Activated T-cell treated with anti-CD3 and anti-CD28 coated beads, Interleukin-2, amount 50 U/mL, for 4 hours (primary cell): ENCODE data around the gene TANGO2. TPM values are rescaled to one million over a fixed set of nuclear protein-coding genes. Genes with fewer than 3 reads are reported as not detected.
A peak's percentile ranks its signal among the peaks of the same experiment; 100 is the strongest.

Experiments
- ATAC-seq, 2 donors: fragments of 200-7000 bp; cut with Tn5 transposase; one replicate each; pipeline ENCODE4 v1.10.0; 2021
- DNase-seq: peaks from one replicate; pipeline ENCODE4 v3.0.0-alpha.2; 2020
- H3K27me3 Mint-ChIP-seq: one replicate; pipeline ENCODE4 v1.8.0; 2021; ENCODE audit warnings: low read depth, mixed read lengths
- H3K36me3 Mint-ChIP-seq: one replicate; pipeline ENCODE4 v1.8.0; 2022; ENCODE audit warnings: mixed read lengths; ENCODE audit not compliant: insufficient read depth
- H3K4me1 Mint-ChIP-seq: one replicate; pipeline ENCODE4 v1.8.0; 2021; ENCODE audit warnings: low read depth, mixed read lengths
- H3K4me3 Mint-ChIP-seq: one replicate; pipeline ENCODE4 v1.8.0; 2021; ENCODE audit warnings: mild to moderate bottlenecking, moderate library complexity, mixed read lengths
- H3K9me3 Mint-ChIP-seq: one replicate; pipeline ENCODE4 v1.8.0; 2021; ENCODE audit warnings: mixed read lengths
- total RNA-seq, 3 donors: library from RNA; stranded (reverse); gene quantifications; one replicate each; pipeline ENCODE4 v1.2.1, GENCODE V29; 2021

The TANGO2 gene
- total RNA-seq, 3 donors from 2014 or later: 23.1 to 26.8 (median 25.3) TPM

DNA sequence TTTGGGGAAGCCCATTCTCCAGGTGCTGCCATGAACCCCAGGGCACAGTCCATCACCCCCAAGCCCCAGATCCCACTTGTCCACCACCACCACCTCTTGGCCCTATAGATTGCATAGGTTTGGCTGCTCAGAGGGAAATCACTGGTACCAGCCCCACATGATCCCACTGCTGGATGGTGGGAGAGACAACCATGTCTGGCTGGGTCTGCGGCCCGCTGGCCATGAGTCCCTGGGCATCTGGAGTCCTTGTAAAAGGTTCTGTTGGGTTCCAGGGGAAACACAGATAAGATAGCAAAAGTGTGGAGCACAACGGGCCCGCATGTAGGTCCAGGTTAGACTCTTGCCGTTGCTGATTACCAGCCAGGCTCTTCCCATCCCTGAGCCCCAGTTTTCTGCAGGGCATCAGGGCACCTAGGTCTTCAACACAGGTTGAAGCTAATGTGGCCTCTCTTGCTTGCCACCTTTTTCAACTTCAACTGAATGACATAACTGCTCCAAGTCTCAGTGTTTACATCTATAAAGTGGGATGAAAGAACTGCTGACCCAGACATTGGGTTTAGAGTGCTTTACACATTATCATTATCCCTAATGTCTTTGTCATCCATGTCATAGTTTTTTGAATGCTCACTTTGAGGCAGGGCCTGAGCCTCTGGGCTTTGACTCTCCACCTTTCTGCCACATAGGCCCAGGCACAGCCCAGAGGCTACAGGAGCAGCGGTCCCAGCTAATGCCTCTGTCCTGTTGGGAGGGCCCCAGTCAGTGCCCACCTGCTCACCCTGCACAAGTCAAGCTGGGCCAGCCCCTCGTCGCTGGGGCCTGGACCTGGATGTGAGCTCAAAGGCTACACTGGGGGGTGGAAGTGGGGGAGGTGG, 1.0 kb upstream of the TANGO2 start:
- no peak for DNase-seq
- Mint-ChIP-seq H3K36me3 (peaks cover 2% of the 10 kb centered on the region), H3K9me3 (no peaks in the 10 kb centered on the region)

DNA sequence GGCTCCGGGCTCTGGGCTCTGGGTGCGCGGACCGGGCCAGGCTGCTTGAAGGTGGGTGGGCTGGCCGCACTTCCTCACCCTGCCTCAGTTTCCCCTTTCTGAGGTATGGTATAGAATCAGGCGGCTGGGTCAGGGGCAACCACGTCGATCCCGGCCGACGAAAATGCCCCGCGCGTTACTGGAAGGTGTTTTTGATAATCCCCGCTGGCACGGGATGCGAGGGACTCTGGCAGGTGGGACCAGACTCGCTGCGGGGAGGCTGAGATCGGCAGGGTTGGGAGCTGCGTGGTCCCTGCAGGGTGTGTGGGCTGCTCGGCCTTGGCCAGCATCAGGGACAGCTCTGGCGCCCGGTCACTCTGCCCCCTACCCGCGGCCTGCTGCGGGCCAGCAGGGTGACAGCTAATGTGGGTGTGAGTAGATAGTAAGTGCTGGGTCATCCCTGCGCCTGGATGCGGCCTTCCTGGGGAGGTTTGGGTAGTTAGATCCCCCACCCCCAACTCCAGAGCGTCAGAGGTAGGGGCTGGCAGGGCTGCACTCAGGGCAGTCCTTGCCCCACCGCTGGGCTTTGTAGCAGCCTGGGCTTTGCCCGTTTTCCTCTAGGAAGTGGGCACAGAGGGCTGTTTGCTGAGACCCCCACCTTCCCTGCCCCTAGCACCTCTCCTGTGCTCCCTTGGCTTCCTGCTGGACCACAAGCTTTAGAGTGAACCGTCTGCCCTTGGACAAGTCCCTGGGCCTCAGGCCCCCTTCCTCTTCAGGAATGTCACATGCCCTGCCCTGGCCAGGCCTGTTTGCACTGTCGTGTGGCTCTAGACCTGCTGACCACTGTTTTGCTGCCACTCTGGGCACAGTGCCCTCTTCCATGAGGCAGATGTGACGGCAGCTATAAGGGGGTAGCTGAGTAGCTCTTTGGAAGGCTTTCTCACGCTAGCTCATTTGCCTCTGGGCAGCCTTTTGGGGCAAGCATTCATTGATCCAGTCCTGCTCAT, 579 bp downstream of the TANGO2 start:
- Mint-ChIP-seq H3K4me1 (peaks cover 44% of the 10 kb centered on the region), H3K4me3 (peak overlapping the region; percentile 91), H3K9me3 (no peaks in the 10 kb centered on the region), H3K36me3 (peaks cover 3% of the 10 kb centered on the region), H3K27me3 (no peaks in the 10 kb centered on the region)
- DNase-seq: no peak
- peak; percentile 1 to 2 for ATAC-seq

More for the DNA sequence above, 1.0 kb upstream of the TANGO2 start:
- Mint-ChIP-seq H3K4me3 (peak overlapping the region; percentile 85), H3K27me3 (no peaks in the 10 kb centered on the region), H3K4me1 (peaks cover 40% of the 10 kb centered on the region)
- ATAC-seq: no peak

DNA sequence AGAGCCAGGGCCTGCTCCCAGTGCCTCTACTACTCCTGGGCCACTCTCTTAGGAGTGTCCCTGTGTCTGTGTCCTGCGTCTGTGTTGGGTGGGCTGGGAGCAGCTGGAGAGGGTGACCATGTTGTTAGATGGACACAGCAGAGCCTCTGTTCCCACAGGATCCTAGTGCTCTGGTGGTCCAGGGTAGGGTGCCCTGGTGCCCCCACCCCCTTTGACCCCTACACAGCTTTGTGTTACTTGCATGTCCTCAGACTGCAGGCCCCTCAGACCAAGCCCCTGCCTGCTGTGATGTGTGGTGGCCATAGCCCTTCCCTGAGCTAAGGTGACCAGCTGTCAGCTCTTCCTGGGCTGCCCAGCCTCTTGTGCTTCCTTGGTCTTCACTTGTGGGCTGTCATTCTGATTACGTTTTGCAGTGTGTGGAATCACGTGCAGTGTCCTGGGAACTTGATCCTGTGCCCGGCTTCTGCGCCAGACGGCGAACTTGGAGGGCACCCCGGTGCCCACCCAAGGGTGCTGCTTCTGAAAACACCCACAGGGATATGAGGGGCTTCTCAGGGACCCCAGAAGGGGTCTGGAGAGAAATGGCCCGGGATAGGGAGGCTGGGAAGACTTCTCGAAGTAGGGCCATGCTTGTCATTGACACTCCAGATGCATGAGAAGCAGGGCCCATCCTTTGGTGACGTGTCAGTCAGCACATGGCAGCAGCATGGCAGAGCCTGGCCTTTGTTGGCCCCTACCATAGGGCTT, 1.5 kb downstream of the TANGO2 start:
- ATAC-seq (no peak), DNase-seq (no peak)
- peaks cover 3% of the 10 kb centered on the region for H3K36me3 Mint-ChIP-seq
- peak overlapping the region; percentile 91 for H3K4me3 Mint-ChIP-seq
- peaks cover 45% of the 10 kb centered on the region for H3K4me1 Mint-ChIP-seq
- H3K9me3 Mint-ChIP-seq: no peaks in the 10 kb centered on the region
- no peaks in the 10 kb centered on the region for H3K27me3 Mint-ChIP-seq

DNA sequence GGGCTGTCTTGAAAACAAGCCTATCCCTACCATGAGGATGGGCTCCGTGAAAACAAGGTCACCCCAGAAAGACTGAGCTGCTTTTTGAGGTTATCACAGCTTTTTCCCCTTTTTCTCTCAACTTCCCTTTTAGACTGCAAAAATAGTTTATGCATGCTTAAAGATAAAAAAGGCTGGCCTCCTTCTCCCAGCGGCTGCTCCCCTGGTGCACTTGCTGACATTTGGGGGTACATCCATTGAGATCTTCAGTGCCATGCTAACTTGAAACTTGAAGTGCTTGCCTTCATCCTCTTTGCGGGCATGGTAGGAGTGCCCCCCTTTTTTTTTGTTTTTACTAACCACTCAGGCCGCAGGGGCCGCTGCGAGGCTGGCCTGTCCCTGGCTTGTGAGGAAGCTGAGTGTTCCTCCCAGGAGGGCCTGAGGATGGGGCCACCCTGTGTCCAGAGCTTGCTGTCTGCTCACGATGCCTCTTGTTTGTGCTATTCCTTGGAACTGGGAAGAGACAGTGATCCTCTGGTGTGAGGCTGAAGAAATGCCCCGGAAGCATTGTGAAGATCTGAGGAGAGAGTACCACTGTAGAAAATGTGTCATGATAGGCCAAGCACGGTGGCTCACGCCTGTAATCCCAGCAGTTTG, 2.2 kb downstream of the TANGO2 start:
- H3K4me1 Mint-ChIP-seq: peaks cover 41% of the 10 kb centered on the region
- H3K4me3 Mint-ChIP-seq: peak overlapping the region; percentile 9

DNA sequence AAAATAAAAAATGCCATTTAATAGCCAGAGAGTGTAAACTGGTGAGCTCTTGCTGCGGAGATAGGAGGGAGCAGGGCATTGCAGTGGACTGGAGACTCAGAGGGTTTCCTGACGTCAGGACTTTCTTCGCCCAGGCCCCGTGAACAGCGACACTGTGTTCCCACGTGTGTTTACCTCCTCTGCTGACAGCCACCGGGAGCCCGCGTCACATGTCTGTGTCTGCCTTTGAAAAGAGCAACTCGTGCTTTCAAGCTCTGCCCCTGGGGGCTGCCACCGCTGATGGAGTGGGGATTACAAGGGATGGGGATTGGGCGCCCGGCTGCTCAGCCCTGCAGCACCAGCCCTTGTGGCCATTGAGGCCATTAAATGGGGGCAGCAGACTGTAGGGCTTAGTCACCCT, 3.3 kb downstream of the TANGO2 start:
- H3K27me3 Mint-ChIP-seq: no peaks in the 10 kb centered on the region
- H3K4me1 Mint-ChIP-seq: peaks cover 40% of the 10 kb centered on the region
- no peak for ATAC-seq
- H3K4me3 Mint-ChIP-seq: no peak overlapping the region
- H3K9me3 Mint-ChIP-seq: no peaks in the 10 kb centered on the region
- H3K36me3 Mint-ChIP-seq: peaks cover 3% of the 10 kb centered on the region
- no peak for DNase-seq

More for the DNA sequence above, 2.2 kb downstream of the TANGO2 start:
- DNase-seq (no peak), ATAC-seq (no peak)
- H3K9me3 Mint-ChIP-seq: no peaks in the 10 kb centered on the region
- H3K27me3 Mint-ChIP-seq: no peaks in the 10 kb centered on the region
- peaks cover 3% of the 10 kb centered on the region for H3K36me3 Mint-ChIP-seq

DNA sequence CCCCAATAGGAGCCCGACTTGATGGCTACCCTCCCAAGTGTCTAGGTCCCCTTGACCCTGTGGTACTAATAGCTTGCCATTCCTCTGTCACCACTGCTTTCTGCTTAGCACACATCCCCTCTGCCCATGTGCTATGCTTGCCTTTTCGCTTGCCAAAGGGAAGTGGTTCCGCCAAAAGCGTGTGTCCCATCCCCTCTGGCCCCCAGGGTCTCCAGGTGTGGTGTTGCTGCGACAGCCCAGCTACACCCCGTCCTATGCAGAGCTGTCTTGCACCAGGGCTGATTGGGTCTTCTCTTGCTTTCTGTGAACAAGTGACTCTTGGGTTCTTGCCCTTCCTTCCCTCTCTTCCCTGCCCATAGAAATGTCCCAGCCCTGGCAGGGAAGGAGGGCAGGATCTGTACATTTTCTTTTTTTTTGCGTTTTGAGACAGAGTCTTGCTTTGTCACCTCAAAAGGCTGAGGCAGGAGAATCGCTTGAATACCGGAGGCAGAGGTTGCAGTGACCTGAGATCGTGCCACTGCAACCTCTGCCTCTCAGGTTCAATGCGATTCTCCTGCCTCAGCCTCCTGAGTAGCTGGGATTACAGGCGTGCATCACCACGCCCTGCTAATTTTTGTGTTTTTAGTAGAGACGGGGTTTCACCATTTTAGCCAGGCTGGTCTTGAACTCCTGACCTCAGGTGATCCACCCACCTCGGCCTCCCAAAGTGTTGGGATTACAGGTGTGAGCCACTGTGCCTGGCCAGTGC, 3.9 kb downstream of the TANGO2 start:
- Mint-ChIP-seq H3K4me3 (no peak overlapping the region), H3K36me3 (peaks cover 3% of the 10 kb centered on the region), H3K9me3 (no peaks in the 10 kb centered on the region), H3K4me1 (peaks cover 39% of the 10 kb centered on the region), H3K27me3 (no peaks in the 10 kb centered on the region)
- DNase-seq (no peak), ATAC-seq (no peak)

DNA sequence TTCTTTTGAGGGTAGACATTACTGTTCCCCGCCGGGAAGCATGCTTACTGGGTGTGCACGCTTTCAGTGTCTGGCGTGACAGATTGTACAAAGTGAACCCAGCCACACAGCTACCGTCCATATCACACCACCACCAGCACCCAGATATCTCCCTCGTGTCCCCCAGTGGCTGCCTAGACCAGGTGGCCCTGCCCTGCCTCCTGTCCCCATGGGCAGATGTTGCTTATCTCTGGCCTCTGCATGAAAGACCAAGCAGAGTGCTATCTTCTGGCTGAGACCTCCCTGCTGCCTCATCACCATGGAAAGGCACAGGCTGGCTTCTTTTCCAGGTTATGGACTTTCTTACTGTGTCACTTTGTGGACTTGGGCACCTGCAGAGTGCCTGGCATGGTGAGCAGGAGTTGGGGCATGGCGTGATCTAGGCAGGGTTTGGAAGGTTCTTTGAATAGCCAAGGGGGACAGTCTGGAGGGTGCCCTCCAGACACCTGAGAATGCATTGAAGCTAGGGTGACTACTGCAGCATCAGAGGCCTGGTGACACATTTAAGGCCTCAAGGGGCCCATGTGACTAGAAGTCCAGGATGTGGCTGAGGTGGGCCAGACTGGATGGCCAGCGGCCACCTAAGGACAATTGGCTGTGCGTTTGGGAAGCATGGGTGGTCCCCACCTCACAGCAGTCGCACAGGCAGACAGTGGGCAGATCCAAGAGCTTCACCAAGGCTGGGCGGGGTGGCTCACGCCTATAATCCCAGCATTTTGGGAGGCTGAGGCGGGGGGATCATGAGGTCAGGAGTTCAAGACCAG, 4.7 kb downstream of the TANGO2 start:
- Mint-ChIP-seq H3K36me3 (peaks cover 3% of the 10 kb centered on the region), H3K4me3 (no peak overlapping the region), H3K9me3 (no peaks in the 10 kb centered on the region), H3K27me3 (no peaks in the 10 kb centered on the region), H3K4me1 (peaks cover 35% of the 10 kb centered on the region)
- no peak for ATAC-seq
- DNase-seq: no peak

DNA sequence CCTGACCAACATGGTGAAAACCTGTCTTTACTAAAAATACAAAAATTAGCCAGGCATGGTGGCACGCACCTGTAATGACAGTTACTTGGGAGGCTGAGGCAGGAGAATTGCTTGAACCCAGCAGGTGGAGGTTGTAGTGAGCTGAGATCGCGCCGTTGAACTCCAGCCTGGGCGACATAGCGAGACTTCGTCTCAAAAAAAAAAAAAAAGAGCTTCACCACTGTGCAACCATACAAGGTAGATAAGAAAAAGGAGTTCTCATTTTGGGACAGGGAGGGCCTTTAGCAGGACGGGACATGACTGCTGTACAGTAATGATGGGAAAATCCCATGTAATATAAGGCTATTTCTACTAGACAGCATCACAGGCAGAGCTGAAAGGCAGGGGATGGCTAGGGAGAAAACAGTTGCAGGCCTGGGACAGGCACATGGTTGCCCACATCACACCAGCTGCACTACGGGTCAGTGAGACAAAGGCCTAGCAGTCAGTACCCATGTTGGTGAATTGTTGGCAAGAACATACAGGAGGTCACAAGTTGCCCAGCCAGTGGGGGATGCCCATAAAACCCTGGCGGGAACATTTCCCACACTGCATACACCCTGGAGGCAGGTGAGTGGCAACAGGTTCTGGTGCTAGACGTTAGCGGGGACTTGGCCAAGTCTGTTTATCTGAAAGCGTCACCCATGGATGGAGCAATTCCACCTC, 5.4 kb downstream of the TANGO2 start:
- Mint-ChIP-seq H3K36me3 (peaks cover 3% of the 10 kb centered on the region), H3K4me3 (no peak overlapping the region), H3K27me3 (no peaks in the 10 kb centered on the region), H3K4me1 (peaks cover 36% of the 10 kb centered on the region), H3K9me3 (no peaks in the 10 kb centered on the region)
- ATAC-seq (no peak), DNase-seq (no peak)

DNA sequence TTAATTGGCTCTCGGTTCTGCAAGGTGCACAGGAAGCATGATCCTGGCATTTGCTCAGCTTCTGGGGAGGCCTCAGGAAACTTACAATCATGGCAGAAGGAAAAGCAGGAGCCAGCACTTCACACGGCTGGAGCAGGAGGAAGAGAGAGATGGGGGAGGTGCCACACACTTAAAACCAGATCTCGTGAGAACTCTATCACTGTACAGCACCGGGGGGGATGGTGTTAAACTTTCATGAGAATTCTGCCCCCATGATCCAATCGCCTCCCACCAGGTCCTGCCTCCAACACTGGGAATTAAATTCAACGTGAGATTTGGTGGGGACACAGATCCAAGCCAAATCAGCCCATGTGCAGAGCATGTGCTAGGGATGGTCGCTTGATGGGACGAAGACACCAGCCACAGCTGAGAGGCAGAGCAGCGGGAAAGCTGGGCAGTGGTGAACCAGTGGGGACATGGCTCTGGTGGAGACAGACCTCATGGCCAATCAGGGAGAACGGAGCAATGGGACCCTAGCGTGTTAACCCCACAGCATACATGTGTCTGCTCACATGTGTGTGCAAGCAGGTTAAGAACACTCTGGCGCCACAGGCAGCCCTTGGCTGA, 6.2 kb downstream of the TANGO2 start:
- ATAC-seq: no peak
- peaks cover 38% of the 10 kb centered on the region for H3K4me1 Mint-ChIP-seq
- peaks cover 3% of the 10 kb centered on the region for H3K36me3 Mint-ChIP-seq
- no peaks in the 10 kb centered on the region for H3K27me3 Mint-ChIP-seq
- DNase-seq: no peak
- H3K4me3 Mint-ChIP-seq: no peak overlapping the region
- H3K9me3 Mint-ChIP-seq: no peaks in the 10 kb centered on the region

DNA sequence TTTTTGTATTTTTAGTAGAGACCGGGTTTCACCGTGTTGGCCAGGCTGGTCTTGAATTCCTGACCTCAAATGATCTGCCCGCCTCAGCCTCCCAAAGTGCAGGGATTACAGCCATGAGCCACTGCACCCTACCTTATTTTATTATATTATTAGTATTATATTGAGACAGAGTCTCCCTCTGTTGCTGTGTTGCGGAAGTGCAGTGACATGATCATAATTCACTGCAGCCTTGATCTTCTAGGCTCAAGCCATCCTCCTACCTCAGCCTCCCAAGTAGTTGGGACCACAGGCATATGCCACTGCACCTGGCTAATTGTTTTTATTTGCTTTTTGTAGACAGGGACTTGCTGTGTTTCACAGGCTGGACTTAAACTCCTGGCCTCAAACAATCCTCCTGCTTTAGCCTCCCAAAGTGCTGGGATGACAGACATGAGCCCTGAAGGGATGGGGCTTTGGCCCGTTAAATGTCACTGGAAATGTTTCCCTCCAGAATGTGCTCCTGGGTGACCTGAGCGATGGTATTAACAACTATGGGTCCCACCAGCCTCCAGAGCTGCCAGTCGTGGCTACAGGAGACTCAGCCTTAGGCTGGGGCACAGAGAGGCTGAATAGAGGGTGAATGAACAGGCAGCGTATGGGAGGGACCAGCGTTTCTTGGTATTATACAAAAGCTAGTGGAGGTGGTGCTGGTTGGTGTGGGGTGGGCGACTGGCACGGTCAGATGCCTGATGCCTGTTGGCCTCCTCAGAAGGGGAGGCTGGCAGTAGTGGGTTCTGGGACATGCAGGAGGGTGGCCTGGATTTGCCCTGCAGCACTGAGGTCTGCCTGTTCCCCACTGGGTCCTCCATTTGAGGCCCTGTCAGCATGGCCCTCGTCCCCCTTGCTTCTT, 7.3 kb downstream of the TANGO2 start:
- Mint-ChIP-seq H3K36me3 (peaks cover 3% of the 10 kb centered on the region), H3K27me3 (no peaks in the 10 kb centered on the region), H3K9me3 (no peaks in the 10 kb centered on the region), H3K4me1 (peaks cover 33% of the 10 kb centered on the region), H3K4me3 (no peak overlapping the region)
- ATAC-seq (no peak), DNase-seq (no peak)

DNA sequence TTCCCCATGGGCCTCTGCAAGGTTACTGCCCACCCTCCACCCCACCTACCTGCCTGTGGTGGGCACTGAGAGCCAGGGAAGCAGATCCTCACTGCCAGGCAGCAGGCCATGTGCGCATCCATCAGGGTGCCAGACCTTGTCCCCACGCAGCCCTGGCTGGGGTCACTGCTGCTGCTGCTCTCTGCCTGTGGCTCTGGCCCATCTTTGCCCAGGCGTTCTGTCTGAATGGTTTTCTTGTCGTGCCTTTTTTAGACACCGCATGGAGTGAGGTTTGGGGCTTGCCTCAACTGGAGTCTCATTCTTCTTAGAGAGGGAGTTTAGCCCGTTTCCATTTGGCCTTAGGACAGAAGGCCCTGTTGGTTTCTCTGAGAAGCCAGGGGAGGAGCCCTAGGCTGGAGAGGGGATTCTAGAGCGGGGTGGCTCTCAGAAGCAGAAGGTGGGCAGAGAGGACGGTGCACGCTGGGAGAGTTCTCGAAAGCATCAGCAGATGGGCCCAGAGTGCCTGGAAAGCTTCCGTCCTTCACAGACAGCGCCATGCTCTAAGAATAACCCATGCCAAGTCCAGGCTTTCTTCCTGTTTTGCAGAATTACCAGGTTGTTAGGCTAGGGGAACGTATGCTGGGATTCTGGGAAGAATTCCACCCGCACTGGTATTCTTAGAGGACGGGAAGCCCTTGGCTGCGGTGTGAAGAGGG, 8.1 kb downstream of the TANGO2 start:
- Mint-ChIP-seq H3K4me1 (peaks cover 30% of the 10 kb centered on the region), H3K27me3 (no peaks in the 10 kb centered on the region), H3K9me3 (no peaks in the 10 kb centered on the region), H3K36me3 (peaks cover 1% of the 10 kb centered on the region), H3K4me3 (no peak overlapping the region)
- ATAC-seq: no peak
- no peak for DNase-seq
